ENCODE data around the gene TMEM86B.

TMEM86B gene

DNA sequence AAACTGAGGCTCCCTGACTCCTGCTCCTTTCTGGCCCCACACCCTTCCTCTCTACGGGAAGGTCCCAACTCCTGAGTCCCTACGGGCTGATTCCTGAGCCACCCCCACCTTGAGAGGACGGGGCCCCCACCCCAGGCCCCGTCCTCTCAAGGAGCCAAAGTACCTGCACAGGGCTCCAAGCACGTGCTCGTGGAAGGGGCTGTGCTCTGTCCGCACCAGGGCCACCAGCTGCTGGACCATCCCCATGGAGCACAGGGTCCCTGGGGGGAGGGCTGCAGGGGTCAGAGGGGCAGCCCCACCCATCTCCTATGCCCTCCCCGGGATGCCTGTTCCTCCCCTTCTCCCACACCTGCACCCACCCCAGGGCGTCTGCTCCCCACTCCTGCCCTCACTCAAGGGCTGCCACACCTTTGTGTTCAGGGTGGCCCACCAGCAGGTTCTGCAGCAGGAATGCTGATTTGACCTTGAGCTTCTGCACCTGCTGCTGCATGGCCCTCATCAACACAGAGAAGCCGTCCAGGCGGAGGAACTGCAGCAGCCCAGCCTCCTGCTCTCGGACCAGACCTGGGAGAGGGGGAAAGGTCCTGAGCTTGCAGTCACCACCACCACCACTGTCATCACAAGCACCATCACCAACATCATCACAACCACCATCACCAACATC, 37.3 kb upstream of the TMEM86B start:
- H3K36me3 ChIP-seq (ENCODE audit: control insufficient read depth, insufficient read depth, low read length): no peaks in the 10 kb centered on the region
- no peaks in the 10 kb centered on the region for H3K27me3 ChIP-seq (ENCODE audit: control insufficient read depth, insufficient read depth, low read length)
- no peak overlapping the region for H3K9ac ChIP-seq (ENCODE audit: low read depth, low read length)
- H3K4me1 ChIP-seq (ENCODE audit: control insufficient read depth, insufficient read depth, low read length): no peaks in the 10 kb centered on the region
- H3K4me3 ChIP-seq (ENCODE audit: low read depth, low read length): no peak overlapping the region
- no peaks in the 10 kb centered on the region for H3K9me3 ChIP-seq (ENCODE audit: control insufficient read depth, insufficient read depth, low read length)

DNA sequence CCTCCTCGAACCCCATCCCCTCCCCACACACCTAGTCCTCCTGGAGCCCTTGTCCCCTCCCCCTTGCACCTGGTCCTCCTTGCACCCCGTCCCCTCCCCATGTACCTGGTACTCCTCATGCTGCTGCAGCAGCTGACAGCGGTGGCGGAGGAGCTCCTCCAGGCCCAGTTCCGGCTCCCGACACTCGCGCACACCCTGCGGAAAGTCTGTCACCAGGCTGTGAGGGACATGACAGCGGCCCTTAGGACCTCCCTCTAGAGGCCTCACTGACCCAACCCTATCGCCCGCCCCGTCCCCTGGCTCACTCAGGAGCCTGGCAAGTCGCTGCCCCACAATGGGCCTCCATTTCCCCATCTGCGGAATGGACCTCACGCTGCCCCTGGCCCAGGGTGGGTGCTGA, 36.6 kb upstream of the TMEM86B start:
- H3K27me3 ChIP-seq (ENCODE audit: control insufficient read depth, insufficient read depth, low read length): no peaks in the 10 kb centered on the region
- H3K9ac ChIP-seq (ENCODE audit: low read depth, low read length): no peak overlapping the region
- H3K4me1 ChIP-seq (ENCODE audit: control insufficient read depth, insufficient read depth, low read length): no peaks in the 10 kb centered on the region
- no peaks in the 10 kb centered on the region for H3K9me3 ChIP-seq (ENCODE audit: control insufficient read depth, insufficient read depth, low read length)
- no peak overlapping the region for H3K4me3 ChIP-seq (ENCODE audit: low read depth, low read length)
- no peaks in the 10 kb centered on the region for H3K36me3 ChIP-seq (ENCODE audit: control insufficient read depth, insufficient read depth, low read length)

DNA sequence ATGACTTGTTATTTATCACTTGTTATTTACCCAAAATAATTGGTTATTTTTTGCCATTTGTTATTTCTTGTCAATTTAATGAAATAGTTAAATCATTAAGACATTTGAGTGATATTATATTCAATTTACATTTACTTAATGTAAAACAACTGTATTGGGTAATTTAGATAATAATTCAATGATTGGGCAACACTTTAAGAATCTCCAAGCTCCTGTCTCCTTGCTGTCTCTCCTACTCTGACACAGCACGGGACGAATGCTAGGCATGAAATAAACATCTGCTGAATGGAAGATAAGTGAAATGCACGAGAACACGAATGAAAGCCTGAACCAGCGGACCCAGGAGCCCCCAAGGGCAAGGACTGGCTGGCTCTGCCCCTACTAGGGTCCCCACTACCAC, 36.0 kb upstream of the TMEM86B start:
- H3K4me3 ChIP-seq (ENCODE audit: low read depth, low read length): no peak overlapping the region
- H3K36me3 ChIP-seq (ENCODE audit: control insufficient read depth, insufficient read depth, low read length): no peaks in the 10 kb centered on the region
- no peaks in the 10 kb centered on the region for H3K27me3 ChIP-seq (ENCODE audit: control insufficient read depth, insufficient read depth, low read length)
- no peak overlapping the region for H3K9ac ChIP-seq (ENCODE audit: low read depth, low read length)
- no peaks in the 10 kb centered on the region for H3K4me1 ChIP-seq (ENCODE audit: control insufficient read depth, insufficient read depth, low read length)
- no peaks in the 10 kb centered on the region for H3K9me3 ChIP-seq (ENCODE audit: control insufficient read depth, insufficient read depth, low read length)

DNA sequence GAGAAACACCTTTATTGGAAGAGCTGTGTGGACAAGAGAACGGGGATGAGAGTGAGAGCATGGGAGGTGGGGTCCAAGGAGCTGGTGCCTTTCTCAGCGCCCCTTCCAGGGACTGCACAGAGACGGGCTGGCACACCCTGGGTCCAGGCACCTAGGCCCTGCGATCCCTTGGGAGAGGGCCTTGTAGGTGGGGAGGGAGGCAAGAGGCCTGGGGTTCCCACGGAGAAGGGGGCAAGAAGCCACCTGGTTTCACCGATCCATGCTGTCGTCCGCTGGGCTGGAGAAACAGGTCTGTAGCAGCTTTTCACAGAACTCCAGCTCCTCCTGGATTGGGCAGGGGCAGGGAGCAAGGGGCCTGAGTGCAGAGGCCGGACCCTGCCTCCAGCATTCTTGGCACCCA, 33.8 kb upstream of the TMEM86B start:
- Histone ChIP-seq H3K9ac (ENCODE audit: low read depth, low read length) (no peak overlapping the region), H3K27me3 (ENCODE audit: control insufficient read depth, insufficient read depth, low read length) (no peaks in the 10 kb centered on the region), H3K4me1 (ENCODE audit: control insufficient read depth, insufficient read depth, low read length) (peaks cover under 1% of the 10 kb centered on the region), H3K9me3 (ENCODE audit: control insufficient read depth, insufficient read depth, low read length) (no peaks in the 10 kb centered on the region), H3K4me3 (ENCODE audit: low read depth, low read length) (no peak overlapping the region), H3K36me3 (ENCODE audit: control insufficient read depth, insufficient read depth, low read length) (no peaks in the 10 kb centered on the region)

- H3K9me3 ChIP-seq (ENCODE audit: control insufficient read depth, insufficient read depth, low read length): no peaks in the 10 kb centered on the region
- no peak overlapping the region for H3K4me3 ChIP-seq (ENCODE audit: low read depth, low read length)
- H3K36me3 ChIP-seq (ENCODE audit: control insufficient read depth, insufficient read depth, low read length): no peaks in the 10 kb centered on the region
- H3K9ac ChIP-seq (ENCODE audit: low read depth, low read length): no peak overlapping the region
- no peaks in the 10 kb centered on the region for H3K27me3 ChIP-seq (ENCODE audit: control insufficient read depth, insufficient read depth, low read length)
- peaks cover 4% of the 10 kb centered on the region for H3K4me1 ChIP-seq (ENCODE audit: control insufficient read depth, insufficient read depth, low read length)
These were observed 33.1 kb upstream of the TMEM86B start for GRCh38 chr19:55261671-55262126.

- H3K36me3 ChIP-seq (ENCODE audit: control insufficient read depth, insufficient read depth, low read length): no peaks in the 10 kb centered on the region
- no peaks in the 10 kb centered on the region for H3K9me3 ChIP-seq (ENCODE audit: control insufficient read depth, insufficient read depth, low read length)
- H3K4me3 ChIP-seq (ENCODE audit: low read depth, low read length): peak overlapping the region; percentile 81
- H3K27me3 ChIP-seq (ENCODE audit: control insufficient read depth, insufficient read depth, low read length): no peaks in the 10 kb centered on the region
- peaks cover 4% of the 10 kb centered on the region for H3K4me1 ChIP-seq (ENCODE audit: control insufficient read depth, insufficient read depth, low read length)
- H3K9ac ChIP-seq (ENCODE audit: low read depth, low read length): peak overlapping the region; percentile 74
These were observed 31.1 kb upstream of the TMEM86B start for GRCh38 chr19:55259540-55260210.

GRCh38 chr19:55258828-55259539, 30.4 kb upstream of the TMEM86B start, which contains the start of gene PPP6R1:
TSS of gene PPP6R1 (minus strand) at chr19:55259017. CDS start at chr19:55247103, 11,914 bp downstream.
- Histone ChIP-seq H3K9me3 (ENCODE audit: control insufficient read depth, insufficient read depth, low read length) (no peaks in the 10 kb centered on the region), H3K4me1 (ENCODE audit: control insufficient read depth, insufficient read depth, low read length) (peaks cover 4% of the 10 kb centered on the region), H3K9ac (ENCODE audit: low read depth, low read length) (peak within 1 kb of the TSS; percentile 79), H3K36me3 (ENCODE audit: control insufficient read depth, insufficient read depth, low read length) (no peaks in the 10 kb centered on the region), H3K4me3 (ENCODE audit: low read depth, low read length) (peak within 1 kb of the TSS; percentile 84), H3K27me3 (ENCODE audit: control insufficient read depth, insufficient read depth, low read length) (no peaks in the 10 kb centered on the region)

- peaks cover 6% of the 10 kb centered on the region for H3K4me1 ChIP-seq (ENCODE audit: control insufficient read depth, insufficient read depth, low read length)
- H3K9ac ChIP-seq (ENCODE audit: low read depth, low read length): peak overlapping the region; percentile 79
- H3K36me3 ChIP-seq (ENCODE audit: control insufficient read depth, insufficient read depth, low read length): no peaks in the 10 kb centered on the region
- no peaks in the 10 kb centered on the region for H3K9me3 ChIP-seq (ENCODE audit: control insufficient read depth, insufficient read depth, low read length)
- H3K4me3 ChIP-seq (ENCODE audit: low read depth, low read length): peak overlapping the region; percentile 84
- H3K27me3 ChIP-seq (ENCODE audit: control insufficient read depth, insufficient read depth, low read length): no peaks in the 10 kb centered on the region
These were observed 29.9 kb upstream of the TMEM86B start for GRCh38 chr19:55258476-55258827.

DNA sequence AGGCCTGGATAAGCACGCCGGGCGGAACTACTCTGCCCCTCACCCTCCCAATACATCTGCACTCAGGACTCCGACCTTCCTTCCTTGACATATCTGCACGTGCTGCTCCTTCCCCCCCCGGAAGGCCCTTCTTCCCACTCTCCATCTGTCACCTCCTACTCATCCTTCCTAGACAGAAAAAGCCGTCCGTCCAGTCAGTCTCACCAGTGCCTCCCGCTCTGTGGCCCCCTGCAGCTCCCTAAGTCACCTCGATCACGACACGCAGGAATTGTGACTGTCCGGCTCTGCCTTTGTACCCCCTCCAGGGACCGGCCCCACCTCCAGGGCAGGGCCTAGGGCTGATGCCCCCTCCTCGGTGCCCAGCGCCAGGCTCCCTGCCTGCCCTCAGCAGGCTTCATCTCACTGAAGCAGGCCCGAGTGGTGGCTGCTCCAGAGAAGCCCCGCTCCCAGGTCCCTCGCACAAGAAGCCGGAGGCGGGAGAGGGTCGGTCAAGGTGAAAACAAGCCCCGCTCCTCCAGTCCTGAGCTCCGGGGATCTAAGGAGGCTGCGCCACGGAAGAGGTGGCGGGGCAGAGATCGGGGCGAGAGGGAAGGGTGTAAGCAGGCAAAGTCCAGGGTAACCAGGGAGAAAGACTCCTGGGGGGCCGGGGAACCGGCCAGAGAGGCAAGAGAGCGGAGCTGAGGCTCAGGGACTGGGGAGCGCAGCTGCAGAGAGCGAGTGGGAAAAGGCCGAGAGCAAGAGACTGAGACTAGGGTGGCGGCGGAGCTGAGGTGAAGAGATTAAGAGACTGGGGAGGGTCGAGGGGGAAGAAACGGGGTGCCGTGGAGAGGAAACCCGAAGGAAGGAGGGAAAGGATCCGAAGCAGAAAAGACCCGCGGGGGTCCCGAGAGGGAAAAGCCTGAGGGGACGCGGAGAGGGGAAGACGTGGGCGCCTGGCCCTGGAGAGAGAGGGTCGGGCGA, 29.2 kb upstream of the TMEM86B start:
- Histone ChIP-seq H3K4me3 (ENCODE audit: low read depth, low read length) (peak overlapping the region; percentile 84), H3K9me3 (ENCODE audit: control insufficient read depth, insufficient read depth, low read length) (no peaks in the 10 kb centered on the region), H3K36me3 (ENCODE audit: control insufficient read depth, insufficient read depth, low read length) (no peaks in the 10 kb centered on the region), H3K4me1 (ENCODE audit: control insufficient read depth, insufficient read depth, low read length) (peaks cover 6% of the 10 kb centered on the region), H3K27me3 (ENCODE audit: control insufficient read depth, insufficient read depth, low read length) (no peaks in the 10 kb centered on the region), H3K9ac (ENCODE audit: low read depth, low read length) (peak overlapping the region; percentile 65)

- Histone ChIP-seq H3K27me3 (ENCODE audit: control insufficient read depth, insufficient read depth, low read length) (no peaks in the 10 kb centered on the region), H3K36me3 (ENCODE audit: control insufficient read depth, insufficient read depth, low read length) (no peaks in the 10 kb centered on the region), H3K4me1 (ENCODE audit: control insufficient read depth, insufficient read depth, low read length) (peaks cover 6% of the 10 kb centered on the region), H3K9me3 (ENCODE audit: control insufficient read depth, insufficient read depth, low read length) (no peaks in the 10 kb centered on the region), H3K4me3 (ENCODE audit: low read depth, low read length) (peak overlapping the region; percentile 84), H3K9ac (ENCODE audit: low read depth, low read length) (peak overlapping the region; percentile 65)
These were observed 28.2 kb upstream of the TMEM86B start for GRCh38 chr19:55256562-55257460.

All from iPS-15b (cell line).